NCI-H146 (cell line): ENCODE data around the gene LELP1.
"Not testable (repeated sequence)": the region's sequence is repeated elsewhere in the genome, so short reads cannot be mapped to it uniquely, and the experiment has no call there.

ENCODE experiments used
- DNase-seq: peaks from one replicate; lab custom pipeline; 2025; lab: John Stamatoyannopoulos, UW

Gene LELP1

GRCh38 chr1:153203130-153203529 is at the start of gene LELP1:
TSS of gene LELP1 (plus strand) at chr1:153203430. CDS start at chr1:153204708, 1,278 bp downstream.
- no peak for DNase-seq

GRCh38 chr1:153155541-153155940 is 47.7 kb upstream of the LELP1 start:
- no peak for DNase-seq

- DNase-seq = no peak
These were observed 34.5 kb upstream of the LELP1 start for GRCh38 chr1:153168686-153169085.

GRCh38 chr1:153174624-153175023 is 28.6 kb upstream of the LELP1 start:
- no peak for DNase-seq

GRCh38 chr1:153178922-153179321 is 24.3 kb upstream of the LELP1 start:
- DNase-seq = no peak

GRCh38 chr1:153180556-153180955 is 22.7 kb upstream of the LELP1 start:
- no peak for DNase-seq

GRCh38 chr1:153188301-153188700 is 14.9 kb upstream of the LELP1 start:
- not testable (repeated sequence) for DNase-seq

- DNase-seq = peak; percentile 28
These were observed 12.9 kb upstream of the LELP1 start for GRCh38 chr1:153190373-153190772.

- peak; percentile 42 for DNase-seq
These were observed 10.5 kb upstream of the LELP1 start for GRCh38 chr1:153192697-153193096.

GRCh38 chr1:153194331-153195050 is 8.7 kb upstream of the LELP1 start:
- DNase-seq = no peak

GRCh38 chr1:153195216-153195615 is 8.0 kb upstream of the LELP1 start:
- DNase-seq = no peak

GRCh38 chr1:153202006-153202405 is 1.2 kb upstream of the LELP1 start:
- no peak for DNase-seq

GRCh38 chr1:153206631-153207030 is 3.4 kb downstream of the LELP1 start:
- DNase-seq = no peak

GRCh38 chr1:153210206-153210605 is 7.0 kb downstream of the LELP1 start:
- DNase-seq = no peak

- no peak for DNase-seq
These were observed 9.0 kb downstream of the LELP1 start for GRCh38 chr1:153212201-153212600.

- DNase-seq = no peak
These were observed 10.3 kb downstream of the LELP1 start for GRCh38 chr1:153213519-153213918.

GRCh38 chr1:153217212-153217611 is 14.0 kb downstream of the LELP1 start, which contains the start of gene PRR9:
TSS of gene PRR9 (plus strand) at chr1:153217584. CDS start at chr1:153218145, 561 bp downstream.
- DNase-seq = no peak

GRCh38 chr1:153217744-153218416 is 14.7 kb downstream of the LELP1 start:
- DNase-seq = no peak

GRCh38 chr1:153220606-153221303 is 17.5 kb downstream of the LELP1 start:
- DNase-seq = no peak

- peak; percentile 55 for DNase-seq
These were observed 20.0 kb downstream of the LELP1 start for GRCh38 chr1:153223040-153223891.

GRCh38 chr1:153227810-153228209 is 24.6 kb downstream of the LELP1 start:
- no peak for DNase-seq

- no peak for DNase-seq
These were observed 25.3 kb downstream of the LELP1 start for GRCh38 chr1:153228491-153228890.
